PC-3 (cell line): ENCODE results near the gene ZBTB7A.

Source experiments
- CTCF ChIP-seq: fragments of 300-600 bp; sonication (generic); conservative IDR thresholded peaks from 2 replicates; pipeline ENCODE4 v1.5.1; 2017; ENCODE audit warnings: antibody characterized with exemption, low read depth, mild to moderate bottlenecking, low read length
- EZH2 ChIP-seq: fragments of 300-600 bp; sonication (generic); IDR thresholded peaks from one replicate; pipeline ENCODE4 v1.6.1; 2017; ENCODE audit warnings: antibody characterized with exemption, mild to moderate bottlenecking, low read length; ENCODE audit not compliant: unreplicated experiment

GRCh38 chr19:4038661-4039423, 27.9 kb downstream of the ZBTB7A start:
- no peak for TF ChIP-seq CTCF
- no peak for TF ChIP-seq EZH2
